Osteoblast (primary cell): ENCODE measurements around the gene BAIAP2. TPM values are rescaled to one million over a fixed set of nuclear protein-coding genes. Genes with fewer than 3 reads are reported as not detected.

Experiments
- DNase-seq: peaks from one replicate; pipeline ENCODE4 v3.0.0; 2011; ENCODE audit warnings: low spot score, mixed read lengths; ENCODE audit not compliant: insufficient read length; ENCODE audit errors: missing footprints
- H2AFZ ChIP-seq: 2 replicates; pipeline ENCODE4 v1.6.0; 2011; ENCODE audit warnings: mild to moderate bottlenecking, low read length
- H3K27ac ChIP-seq: 2 replicates; pipeline ENCODE4 v1.5.1; 2011; ENCODE audit warnings: mild to moderate bottlenecking, low read depth, low read length, moderate library complexity
- H3K27me3 ChIP-seq: 2 replicates; pipeline ENCODE4 v1.6.0; 2012; ENCODE audit warnings: mild to moderate bottlenecking, control low read depth, inconsistent platforms, low read length, moderate library complexity; ENCODE audit not compliant: insufficient read depth
- H3K36me3 ChIP-seq: 2 replicates; pipeline ENCODE4 v1.5.1; 2011; ENCODE audit warnings: mild to moderate bottlenecking, low read length, control low read depth, moderate library complexity; ENCODE audit not compliant: insufficient read depth
- H3K4me1 ChIP-seq: 2 replicates; pipeline ENCODE4 v1.5.1; 2011; ENCODE audit warnings: mild to moderate bottlenecking, low read length, control low read depth, moderate library complexity; ENCODE audit not compliant: insufficient read depth
- H3K4me2 ChIP-seq: 2 replicates; pipeline ENCODE4 v1.6.0; 2011; ENCODE audit warnings: mild to moderate bottlenecking, low read length; ENCODE audit not compliant: insufficient read depth
- H3K4me3 ChIP-seq: fragments of 200-600 bp; sonication (generic); 3 replicates; pipeline ENCODE4 v1.5.1; 2012; ENCODE audit warnings: mild to moderate bottlenecking, low read length, inconsistent platforms; ENCODE audit not compliant: insufficient read depth
- H3K79me2 ChIP-seq: 2 replicates; pipeline ENCODE4 v1.6.0; 2012; ENCODE audit warnings: mild to moderate bottlenecking, low read length, control low read depth, inconsistent platforms; ENCODE audit not compliant: insufficient read depth
- H3K9me3 ChIP-seq: 2 replicates; pipeline ENCODE4 v1.5.1; 2011; ENCODE audit warnings: low read depth, low read length, control low read depth
- H4K20me1 ChIP-seq: 2 replicates; pipeline ENCODE4 v1.6.0; 2012; ENCODE audit warnings: mild to moderate bottlenecking, low read length, control low read depth; ENCODE audit not compliant: insufficient read depth
- total RNA-seq: library from RNA; depleted of rRNA; stranded (reverse); fragments of >200 nt; gene quantifications from 2 replicates; pipeline ENCODE4 v1.2.3, GENCODE V29; 2012
- TF ChIP-seq, protein P1 (sequence below): IDR thresholded peaks from 2 replicates; pipeline ENCODE4 v1.5.1; 2011; ENCODE audit warnings: mild to moderate bottlenecking, low read depth, low read length, moderate library complexity; ENCODE audit errors: extremely low read depth

The BAIAP2 gene
- total RNA-seq, 1 donor = 15.6 TPM

- no peak for DNase-seq
- TF ChIP-seq, protein P1, sequence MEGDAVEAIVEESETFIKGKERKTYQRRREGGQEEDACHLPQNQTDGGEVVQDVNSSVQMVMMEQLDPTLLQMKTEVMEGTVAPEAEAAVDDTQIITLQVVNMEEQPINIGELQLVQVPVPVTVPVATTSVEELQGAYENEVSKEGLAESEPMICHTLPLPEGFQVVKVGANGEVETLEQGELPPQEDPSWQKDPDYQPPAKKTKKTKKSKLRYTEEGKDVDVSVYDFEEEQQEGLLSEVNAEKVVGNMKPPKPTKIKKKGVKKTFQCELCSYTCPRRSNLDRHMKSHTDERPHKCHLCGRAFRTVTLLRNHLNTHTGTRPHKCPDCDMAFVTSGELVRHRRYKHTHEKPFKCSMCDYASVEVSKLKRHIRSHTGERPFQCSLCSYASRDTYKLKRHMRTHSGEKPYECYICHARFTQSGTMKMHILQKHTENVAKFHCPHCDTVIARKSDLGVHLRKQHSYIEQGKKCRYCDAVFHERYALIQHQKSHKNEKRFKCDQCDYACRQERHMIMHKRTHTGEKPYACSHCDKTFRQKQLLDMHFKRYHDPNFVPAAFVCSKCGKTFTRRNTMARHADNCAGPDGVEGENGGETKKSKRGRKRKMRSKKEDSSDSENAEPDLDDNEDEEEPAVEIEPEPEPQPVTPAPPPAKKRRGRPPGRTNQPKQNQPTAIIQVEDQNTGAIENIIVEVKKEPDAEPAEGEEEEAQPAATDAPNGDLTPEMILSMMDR = no peak
- peaks cover 10% of the 10 kb centered on the region for H3K4me1 ChIP-seq
- H2AFZ ChIP-seq = no peak overlapping the region
- no peak overlapping the region for H3K27ac ChIP-seq
- no peaks in the 10 kb centered on the region for H3K36me3 ChIP-seq
- no peaks in the 10 kb centered on the region for H3K27me3 ChIP-seq
- no peak overlapping the region for H3K4me2 ChIP-seq
- H3K9me3 ChIP-seq = no peaks in the 10 kb centered on the region
- no peak overlapping the region for H3K4me3 ChIP-seq
- H4K20me1 ChIP-seq = peaks cover 14% of the 10 kb centered on the region
- peaks cover 3% of the 10 kb centered on the region for H3K79me2 ChIP-seq
Measured at GRCh38 chr17:81069135-81069645, 34.2 kb downstream of the BAIAP2 start.

- Histone ChIP-seq H3K4me3 (no peak overlapping the region), H2AFZ (no peak overlapping the region), H3K4me2 (no peak overlapping the region), H4K20me1 (peaks cover 19% of the 10 kb centered on the region), H3K36me3 (no peaks in the 10 kb centered on the region), H3K79me2 (peaks cover 5% of the 10 kb centered on the region), H3K4me1 (no peaks in the 10 kb centered on the region), H3K27ac (no peak overlapping the region), H3K27me3 (no peaks in the 10 kb centered on the region), H3K9me3 (no peaks in the 10 kb centered on the region)
- DNase-seq = no peak
- TF ChIP-seq, protein P1 = no peak
Measured at GRCh38 chr17:81070541-81071246, 35.7 kb downstream of the BAIAP2 start.

GRCh38 chr17:81071761-81072741 lies 37.1 kb downstream of the BAIAP2 start:
- Histone ChIP-seq H3K27me3 (no peaks in the 10 kb centered on the region), H3K4me2 (no peak overlapping the region), H3K79me2 (peaks cover 2% of the 10 kb centered on the region), H3K27ac (no peak overlapping the region), H4K20me1 (peaks cover 15% of the 10 kb centered on the region), H2AFZ (no peak overlapping the region), H3K9me3 (no peaks in the 10 kb centered on the region), H3K4me1 (no peaks in the 10 kb centered on the region), H3K4me3 (no peak overlapping the region), H3K36me3 (peaks cover 3% of the 10 kb centered on the region)
- DNase-seq = no peak
- TF ChIP-seq, protein P1 = no peak
